H1 (cell line): Measurements from ENCODE around the gene COG4.

ENCODE experiments used
- JUN ChIP-seq: IDR thresholded peaks from 2 replicates; pipeline ENCODE4 v1.6.1; 2011; ENCODE audit warnings: low read depth, mild to moderate bottlenecking, improper control_type of control experiment, low read length
- POLR2A ChIP-seq, 2 experiments: IDR thresholded peaks; 1 replicate in 1 of 2; 2 replicates in 1 of 2; pipeline ENCODE4 v1.6.1; 2011; ENCODE audit warnings: low read depth in 2 of 2, low read length in 2 of 2, mild to moderate bottlenecking in 2 of 2; ENCODE audit errors: control extremely low read depth in 1 of 2
- POLR2AphosphoS5 ChIP-seq: IDR thresholded peaks from 2 replicates; pipeline ENCODE4 v1.6.1; 2011; ENCODE audit warnings: low read depth, low read length
- RAD21 ChIP-seq, 2 experiments: IDR thresholded peaks in 1 of 2; conservative IDR thresholded peaks in 1 of 2; 2 replicates each; pipeline ENCODE4 v1.6.1; 2011; ENCODE audit warnings: low read depth in 2 of 2, low read length in 2 of 2, improper control_type of control experiment in 1 of 2, inconsistent platforms in 1 of 2, mild to moderate bottlenecking in 1 of 2, moderate library complexity in 1 of 2
- SP1 ChIP-seq: IDR thresholded peaks from 2 replicates; pipeline ENCODE4 v1.6.1; 2011; ENCODE audit warnings: low read depth, low read length
- TF ChIP-seq, protein P1 (sequence below): IDR thresholded peaks from 2 replicates; pipeline ENCODE4 v1.6.1; 2011; ENCODE audit warnings: low read depth, mild to moderate bottlenecking, low read length; ENCODE audit not compliant: insufficient read depth
- TF ChIP-seq, protein P2 (sequence below): IDR thresholded peaks from 2 replicates; pipeline ENCODE4 v1.6.1; 2011; ENCODE audit warnings: low read length, improper control_type of control experiment

DNA sequence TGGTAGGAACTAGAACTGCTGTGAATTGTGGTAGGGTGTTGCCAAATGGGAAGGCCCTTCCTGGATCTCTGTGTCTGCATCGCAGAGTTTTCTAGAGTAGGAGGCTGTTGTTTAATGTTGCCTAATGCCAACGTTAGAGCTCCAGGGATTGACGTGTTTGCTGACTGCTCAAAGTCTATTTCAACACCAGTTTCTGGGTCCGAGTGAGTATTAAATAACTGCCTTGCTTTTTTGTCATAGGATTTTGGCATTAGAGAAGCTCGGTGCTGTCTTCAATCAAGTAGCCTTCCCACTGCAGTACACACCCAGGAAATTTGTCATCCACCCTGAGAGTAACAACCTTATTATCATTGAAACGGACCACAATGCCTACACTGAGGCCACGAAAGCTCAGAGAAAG lies 40.3 kb upstream of the COG4 start:
- TF ChIP-seq, protein P1, sequence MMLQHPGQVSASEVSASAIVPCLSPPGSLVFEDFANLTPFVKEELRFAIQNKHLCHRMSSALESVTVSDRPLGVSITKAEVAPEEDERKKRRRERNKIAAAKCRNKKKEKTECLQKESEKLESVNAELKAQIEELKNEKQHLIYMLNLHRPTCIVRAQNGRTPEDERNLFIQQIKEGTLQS = no peak
- TF ChIP-seq POLR2AphosphoS5 = no peak
- TF ChIP-seq POLR2A (IDR thresholded peaks at IDR 0.05; ENCODE audit: control extremely low read depth in 1 of 2, low read depth in 2 of 2, low read length in 2 of 2) = 0 out of 3 replicates have a peak, but pooled peaks of 1 of the 2 experiments have one; percentile 13
- TF ChIP-seq JUN = no peak
- no peak for TF ChIP-seq RAD21 (IDR thresholded peaks at IDR 0.05 in 1 of 2, conservative IDR thresholded peaks at IDR 0.05 in 1 of 2; ENCODE audit: low read depth in 2 of 2, low read length in 2 of 2)
- TF ChIP-seq SP1 = no peak
- TF ChIP-seq, protein P2, sequence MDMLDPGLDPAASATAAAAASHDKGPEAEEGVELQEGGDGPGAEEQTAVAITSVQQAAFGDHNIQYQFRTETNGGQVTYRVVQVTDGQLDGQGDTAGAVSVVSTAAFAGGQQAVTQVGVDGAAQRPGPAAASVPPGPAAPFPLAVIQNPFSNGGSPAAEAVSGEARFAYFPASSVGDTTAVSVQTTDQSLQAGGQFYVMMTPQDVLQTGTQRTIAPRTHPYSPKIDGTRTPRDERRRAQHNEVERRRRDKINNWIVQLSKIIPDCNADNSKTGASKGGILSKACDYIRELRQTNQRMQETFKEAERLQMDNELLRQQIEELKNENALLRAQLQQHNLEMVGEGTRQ = no peak
